OCI-LY1 (cell line): ENCODE measurements around the gene ZDHHC12.

Experiments used
- H2AFZ ChIP-seq: fragments of 200-600 bp; sonication (generic), shearing (Covaris generic); 2 replicates; pipeline ENCODE4 v1.6.0; 2014; ENCODE audit warnings: antibody characterized with exemption, mild to moderate bottlenecking, low read length
- H3F3A ChIP-seq: fragments of 200-600 bp; sonication (generic), shearing (Covaris generic); 2 replicates; pipeline ENCODE4 v1.6.0; 2014; ENCODE audit warnings: mild to moderate bottlenecking, antibody characterized with exemption, low read length, moderate library complexity; ENCODE audit not compliant: insufficient read depth
- H3K27ac ChIP-seq: fragments of 200-600 bp; sonication (generic); 2 replicates; pipeline ENCODE4 v1.5.1; 2014; ENCODE audit warnings: low read length, mixed run types, mild to moderate bottlenecking, low read depth; ENCODE audit not compliant: poor library complexity, severe bottlenecking
- H3K27me3 ChIP-seq: fragments of 200-600 bp; sonication (generic); 2 replicates; pipeline ENCODE4 v1.6.0; 2014; ENCODE audit warnings: antibody characterized with exemption, mild to moderate bottlenecking, low read length, moderate library complexity; ENCODE audit not compliant: insufficient read depth
- H3K36me3 ChIP-seq: fragments of 200-600 bp; sonication (generic); 2 replicates; pipeline ENCODE4 v1.6.1; 2014; ENCODE audit warnings: mild to moderate bottlenecking, antibody characterized with exemption, low read length, moderate library complexity, mixed read lengths; ENCODE audit not compliant: insufficient read depth
- H3K4me1 ChIP-seq: fragments of 200-600 bp; sonication (generic); 2 replicates; pipeline ENCODE4 v1.5.1; 2014; ENCODE audit warnings: mild to moderate bottlenecking, low read length, moderate library complexity; ENCODE audit not compliant: insufficient read depth, severe bottlenecking
- H3K4me2 ChIP-seq: fragments of 200-600 bp; sonication (generic), shearing (Covaris generic); 2 replicates; pipeline ENCODE4 v1.6.1; 2014; ENCODE audit warnings: low read length
- H3K4me3 ChIP-seq: fragments of 200-600 bp; sonication (generic); 2 replicates; pipeline ENCODE4 v1.5.1; 2014; ENCODE audit warnings: low read length, low read depth, mild to moderate bottlenecking, mixed read lengths; ENCODE audit not compliant: poor library complexity, severe bottlenecking
- H3K79me2 ChIP-seq: fragments of 200-600 bp; shearing (Covaris generic); 2 replicates; pipeline ENCODE4 v1.6.1; 2016; ENCODE audit warnings: mixed run types, low read length, mixed read lengths; ENCODE audit not compliant: insufficient read depth
- H3K9ac ChIP-seq: fragments of 200-600 bp; sonication (generic), shearing (Covaris generic); 2 replicates; pipeline ENCODE4 v1.6.1; 2014; ENCODE audit warnings: mild to moderate bottlenecking, low read length, mixed read lengths
- H3K9me2 ChIP-seq: fragments of 200-600 bp; sonication (generic), shearing (Covaris generic); 2 replicates; pipeline ENCODE4 v1.6.1; 2014; ENCODE audit warnings: low read depth, mild to moderate bottlenecking, low read length, mixed read lengths
- H3K9me3 ChIP-seq: fragments of 200-600 bp; shearing (Covaris generic); 2 replicates; pipeline ENCODE4 v1.6.1; 2014; ENCODE audit warnings: low read length, mixed read lengths
- H4K20me1 ChIP-seq: fragments of 200-600 bp; sonication (generic), shearing (Covaris generic); 2 replicates; pipeline ENCODE4 v1.6.0; 2016; ENCODE audit warnings: mild to moderate bottlenecking, low read length; ENCODE audit not compliant: insufficient read depth
- CTCF ChIP-seq: fragments of 200-600 bp; sonication (generic), shearing (Covaris generic); IDR thresholded peaks from 2 replicates; pipeline ENCODE4 v1.5.1; 2017; ENCODE audit warnings: mild to moderate bottlenecking, antibody characterized with exemption, low read length, moderate library complexity, mixed read lengths
- EZH2 ChIP-seq: fragments of 200-600 bp; sonication (generic), shearing (Covaris generic); IDR thresholded peaks from 2 replicates; pipeline ENCODE4 v1.8.0; 2017; ENCODE audit warnings: borderline replicate concordance, mixed run types, mild to moderate bottlenecking, antibody characterized with exemption, low read length, moderate library complexity, mixed read lengths

The ZDHHC12 gene

GRCh38 chr9:128687453-128687852 lies 36.5 kb downstream of the ZDHHC12 start:
- no peak for TF ChIP-seq EZH2
- no peak for TF ChIP-seq CTCF
- Histone ChIP-seq H2AFZ (no peak overlapping the region), H3K36me3 (peaks cover 28% of the 10 kb centered on the region), H3K9me3 (no peaks in the 10 kb centered on the region), H3K9ac (no peak overlapping the region; the same call in 1 of the 2 replicates), H3K4me3 (peak overlapping the region; percentile 90), H4K20me1 (peaks cover 8% of the 10 kb centered on the region), H3K4me1 (peaks cover 64% of the 10 kb centered on the region), H3K79me2 (peaks cover 51% of the 10 kb centered on the region), H3K9me2 (no peaks in the 10 kb centered on the region), H3K4me2 (peak overlapping the region; percentile 89), H3K27me3 (no peaks in the 10 kb centered on the region), H3F3A (no peaks in the 10 kb centered on the region; the same call in 1 of the 2 replicates), H3K27ac (peak overlapping the region; percentile 94)

GRCh38 chr9:128685636-128686489 lies 38.1 kb downstream of the ZDHHC12 start:
- Histone ChIP-seq H3K4me2 (peak overlapping the region; percentile 89), H3K27me3 (no peaks in the 10 kb centered on the region), H3K9ac (peak overlapping the region; percentile 95), H3F3A (no peaks in the 10 kb centered on the region), H2AFZ (no peak overlapping the region), H3K9me3 (no peaks in the 10 kb centered on the region), H3K27ac (peak overlapping the region; percentile 94), H3K36me3 (peaks cover 13% of the 10 kb centered on the region), H3K4me1 (peaks cover 56% of the 10 kb centered on the region), H3K4me3 (peak overlapping the region; percentile 90), H4K20me1 (peaks cover 1% of the 10 kb centered on the region), H3K79me2 (peaks cover 41% of the 10 kb centered on the region), H3K9me2 (no peaks in the 10 kb centered on the region)
- TF ChIP-seq EZH2 = no peak

GRCh38 chr9:128684325-128685199 lies 39.4 kb downstream of the ZDHHC12 start:
- no peak overlapping the region for H2AFZ ChIP-seq
- H4K20me1 ChIP-seq = no peaks in the 10 kb centered on the region
- H3K4me1 ChIP-seq = peaks cover 52% of the 10 kb centered on the region

More at GRCh38 chr9:128684325-128685199, 39.4 kb downstream of the ZDHHC12 start:
- Histone ChIP-seq H3K9ac (peak overlapping the region; percentile 95), H3K79me2 (peaks cover 31% of the 10 kb centered on the region), H3F3A (no peaks in the 10 kb centered on the region), H3K27me3 (no peaks in the 10 kb centered on the region), H3K27ac (peak overlapping the region; percentile 94), H3K9me3 (no peaks in the 10 kb centered on the region), H3K4me2 (peak overlapping the region; percentile 89), H3K4me3 (peak overlapping the region; percentile 90), H3K9me2 (no peaks in the 10 kb centered on the region), H3K36me3 (0 out of 2 replicates have a peak, but pooled peaks cover 4% of the 10 kb centered on the region)
- TF ChIP-seq CTCF = no peak
- no peak for TF ChIP-seq EZH2
